KMS-11 (cell line): ENCODE results near the gene CACNA1F.

Source experiments
- H2AFZ ChIP-seq: fragments of 200-600 bp; sonication (generic); 2 replicates; pipeline ENCODE4 v1.6.1; 2016; ENCODE audit warnings: antibody characterized with exemption, mixed run types, low read depth
- H3K27ac ChIP-seq: fragments of 200-600 bp; sonication (generic); 2 replicates; pipeline ENCODE4 v1.6.1; 2016; ENCODE audit warnings: mild to moderate bottlenecking, mixed run types
- H3K27me3 ChIP-seq: fragments of 200-600 bp; sonication (generic); 2 replicates; pipeline ENCODE4 v1.6.1; 2017; ENCODE audit warnings: mild to moderate bottlenecking, low read depth, mixed run types, moderate library complexity; ENCODE audit not compliant: insufficient read depth
- H3K36me3 ChIP-seq: fragments of 200-600 bp; sonication (generic); 2 replicates; pipeline ENCODE4 v1.6.1; 2017; ENCODE audit warnings: mild to moderate bottlenecking, mixed run types; ENCODE audit not compliant: insufficient read depth
- H3K4me1 ChIP-seq: fragments of 200-600 bp; sonication (generic); 2 replicates; pipeline ENCODE4 v1.6.1; 2016; ENCODE audit warnings: mild to moderate bottlenecking, low read depth, mixed run types; ENCODE audit not compliant: poor library complexity, severe bottlenecking
- H3K4me2 ChIP-seq: fragments of 200-600 bp; sonication (generic); 2 replicates; pipeline ENCODE4 v1.7.0; 2016; ENCODE audit warnings: mild to moderate bottlenecking, mixed run types
- H3K4me3 ChIP-seq: fragments of 200-600 bp; sonication (generic); IDR thresholded peaks from 2 replicates; pipeline ENCODE4 v1.6.1; 2017; ENCODE audit warnings: low read depth, low read length, mixed read lengths; ENCODE audit not compliant: insufficient read depth
- H3K79me2 ChIP-seq: fragments of 200-600 bp; sonication (generic); 2 replicates; pipeline ENCODE4 v1.6.1; 2016; ENCODE audit warnings: low read depth, mixed run types; ENCODE audit not compliant: insufficient read depth
- H3K9ac ChIP-seq: fragments of 200-600 bp; sonication (generic); 2 replicates; pipeline ENCODE4 v1.6.1; 2016; ENCODE audit warnings: mild to moderate bottlenecking, mixed run types
- H4K20me1 ChIP-seq: fragments of 200-600 bp; sonication (generic); 2 replicates; pipeline ENCODE4 v1.6.1; 2016; ENCODE audit warnings: mild to moderate bottlenecking, mixed run types; ENCODE audit not compliant: insufficient read depth
- CTCF ChIP-seq: fragments of 200-600 bp; sonication (generic); conservative IDR thresholded peaks from 2 replicates; pipeline ENCODE4 v1.6.1; 2017; ENCODE audit warnings: low read depth, mild to moderate bottlenecking, antibody characterized with exemption, low read length, moderate library complexity, mixed read lengths

The CACNA1F gene

GRCh38 chrX:49160908-49161307 lies 72.2 kb downstream of the CACNA1F start:
- Histone ChIP-seq H3K9ac (no peak overlapping the region), H4K20me1 (no peaks in the 10 kb centered on the region), H3K27ac (no peak overlapping the region), H3K4me1 (peaks cover 7% of the 10 kb centered on the region), H3K4me2 (no peak overlapping the region), H3K79me2 (no peaks in the 10 kb centered on the region), H3K27me3 (no peaks in the 10 kb centered on the region), H3K36me3 (no peaks in the 10 kb centered on the region), H3K4me3 (no peak overlapping the region), H2AFZ (no peak overlapping the region)
- TF ChIP-seq CTCF: no peak

GRCh38 chrX:49157194-49157593 lies 75.9 kb downstream of the CACNA1F start:
- Histone ChIP-seq H3K4me3 (no peak overlapping the region), H3K27ac (no peak overlapping the region), H3K4me1 (no peaks in the 10 kb centered on the region), H4K20me1 (no peaks in the 10 kb centered on the region), H3K9ac (no peak overlapping the region), H3K79me2 (no peaks in the 10 kb centered on the region), H3K27me3 (no peaks in the 10 kb centered on the region), H3K36me3 (no peaks in the 10 kb centered on the region), H3K4me2 (no peak overlapping the region), H2AFZ (no peak overlapping the region)
- TF ChIP-seq CTCF: no peak

GRCh38 chrX:49155900-49156837 lies 77.0 kb downstream of the CACNA1F start:
- H4K20me1 ChIP-seq: no peaks in the 10 kb centered on the region
- H3K27ac ChIP-seq: peak overlapping the region; percentile 36; the same call in 1 of the 2 replicates
- H3K79me2 ChIP-seq: no peaks in the 10 kb centered on the region

GRCh38 chrX:49155243-49155899 lies 77.8 kb downstream of the CACNA1F start:
- Histone ChIP-seq H3K27ac (no peak overlapping the region), H3K4me2 (peak overlapping the region; percentile 51; the same call in 1 of the 2 replicates), H3K9ac (no peak overlapping the region), H3K27me3 (no peaks in the 10 kb centered on the region), H4K20me1 (no peaks in the 10 kb centered on the region), H3K4me1 (no peaks in the 10 kb centered on the region), H3K36me3 (no peaks in the 10 kb centered on the region), H3K79me2 (no peaks in the 10 kb centered on the region), H3K4me3 (no peak overlapping the region), H2AFZ (peak overlapping the region; percentile 52)
- no peak for TF ChIP-seq CTCF

More at GRCh38 chrX:49155900-49156837, 77.0 kb downstream of the CACNA1F start:
- Histone ChIP-seq H3K27me3 (no peaks in the 10 kb centered on the region), H3K36me3 (no peaks in the 10 kb centered on the region), H3K4me1 (no peaks in the 10 kb centered on the region), H3K9ac (peak overlapping the region; percentile 44; the same call in 1 of the 2 replicates), H3K4me3 (no peak overlapping the region), H3K4me2 (peak overlapping the region; percentile 51; the same call in 1 of the 2 replicates), H2AFZ (peak overlapping the region; percentile 52)
- peak; percentile 52; the same call in 1 of the 2 replicates for TF ChIP-seq CTCF
